ENCODE measurements around the gene HTRA1.
A peak's percentile ranks its signal among the peaks of the same experiment; 100 is the strongest.

The HTRA1 gene

DNA sequence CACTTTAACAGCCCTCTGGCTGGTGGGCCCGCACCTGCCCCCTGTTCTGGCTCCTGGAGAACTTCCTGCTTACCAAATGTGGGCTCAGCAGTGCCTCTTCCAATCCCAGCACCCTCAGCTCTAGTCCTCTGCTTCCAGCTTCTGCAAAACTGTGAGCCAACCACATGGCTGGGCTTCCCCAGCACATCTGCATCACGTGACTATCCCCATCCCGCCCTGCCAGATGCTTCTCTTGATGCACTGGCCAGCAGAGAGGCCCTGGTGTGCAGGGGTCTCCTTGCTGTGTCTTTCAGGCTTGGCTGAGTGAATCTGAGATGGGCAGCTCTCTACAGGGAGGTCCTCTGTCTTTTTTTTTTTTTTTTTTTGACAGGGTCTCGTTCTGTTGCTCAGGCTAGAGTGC lies 55.4 kb downstream of the HTRA1 start:
- TF ChIP-seq, protein P1, sequence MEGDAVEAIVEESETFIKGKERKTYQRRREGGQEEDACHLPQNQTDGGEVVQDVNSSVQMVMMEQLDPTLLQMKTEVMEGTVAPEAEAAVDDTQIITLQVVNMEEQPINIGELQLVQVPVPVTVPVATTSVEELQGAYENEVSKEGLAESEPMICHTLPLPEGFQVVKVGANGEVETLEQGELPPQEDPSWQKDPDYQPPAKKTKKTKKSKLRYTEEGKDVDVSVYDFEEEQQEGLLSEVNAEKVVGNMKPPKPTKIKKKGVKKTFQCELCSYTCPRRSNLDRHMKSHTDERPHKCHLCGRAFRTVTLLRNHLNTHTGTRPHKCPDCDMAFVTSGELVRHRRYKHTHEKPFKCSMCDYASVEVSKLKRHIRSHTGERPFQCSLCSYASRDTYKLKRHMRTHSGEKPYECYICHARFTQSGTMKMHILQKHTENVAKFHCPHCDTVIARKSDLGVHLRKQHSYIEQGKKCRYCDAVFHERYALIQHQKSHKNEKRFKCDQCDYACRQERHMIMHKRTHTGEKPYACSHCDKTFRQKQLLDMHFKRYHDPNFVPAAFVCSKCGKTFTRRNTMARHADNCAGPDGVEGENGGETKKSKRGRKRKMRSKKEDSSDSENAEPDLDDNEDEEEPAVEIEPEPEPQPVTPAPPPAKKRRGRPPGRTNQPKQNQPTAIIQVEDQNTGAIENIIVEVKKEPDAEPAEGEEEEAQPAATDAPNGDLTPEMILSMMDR (IDR thresholded peaks at IDR 0.05; ENCODE audit: low read depth, low read length), result no peak
- H3K4me3 ChIP-seq (ENCODE audit: low read depth, low read length), result no peak overlapping the region

DNA sequence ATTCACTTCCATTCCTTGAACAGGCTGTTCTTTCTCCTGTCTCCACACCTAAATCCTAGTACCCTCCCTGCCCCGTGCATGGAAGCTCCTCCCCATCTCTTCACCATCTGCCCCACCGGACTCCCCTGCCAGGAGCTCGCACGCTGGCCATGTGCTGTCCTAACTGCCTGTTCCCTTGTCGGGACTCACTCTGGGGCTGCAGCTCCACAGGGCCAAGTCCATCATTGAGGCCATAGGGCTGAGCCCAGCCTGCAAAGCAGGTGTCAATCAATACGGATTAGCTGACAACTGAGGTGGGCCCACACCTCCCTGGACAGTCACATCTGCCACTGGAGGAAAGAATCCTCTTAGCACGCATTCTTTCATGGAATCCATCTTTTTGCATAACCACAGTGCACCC lies 57.8 kb downstream of the HTRA1 start:
- TF ChIP-seq, protein P1 (IDR thresholded peaks at IDR 0.05; ENCODE audit: low read depth, low read length), result no peak
- no peak overlapping the region for H3K4me3 ChIP-seq (ENCODE audit: low read depth, low read length)

DNA sequence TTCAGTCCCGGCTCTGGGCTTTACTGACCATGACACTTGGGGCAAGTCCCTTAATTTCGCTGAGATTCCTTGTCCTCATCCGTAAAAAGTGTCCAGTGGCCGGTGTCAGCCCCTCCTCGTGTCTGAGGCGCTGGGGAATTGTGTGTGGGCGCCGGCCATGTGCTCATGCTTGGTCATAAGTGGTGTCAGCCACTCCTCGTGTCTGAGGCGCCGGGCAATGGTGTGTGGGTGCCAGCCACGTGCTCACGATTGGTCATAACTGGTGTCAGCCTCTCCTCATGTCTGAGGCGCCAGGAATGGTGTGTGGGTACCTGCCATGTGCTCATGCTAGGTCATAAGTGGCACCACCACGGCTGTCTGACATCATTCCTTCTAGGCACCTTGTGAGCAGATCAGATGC lies 58.5 kb downstream of the HTRA1 start:
- TF ChIP-seq, protein P1 (IDR thresholded peaks at IDR 0.05; ENCODE audit: low read depth, low read length), result no peak
- H3K4me3 ChIP-seq (ENCODE audit: low read depth, low read length), result no peak overlapping the region

DNA sequence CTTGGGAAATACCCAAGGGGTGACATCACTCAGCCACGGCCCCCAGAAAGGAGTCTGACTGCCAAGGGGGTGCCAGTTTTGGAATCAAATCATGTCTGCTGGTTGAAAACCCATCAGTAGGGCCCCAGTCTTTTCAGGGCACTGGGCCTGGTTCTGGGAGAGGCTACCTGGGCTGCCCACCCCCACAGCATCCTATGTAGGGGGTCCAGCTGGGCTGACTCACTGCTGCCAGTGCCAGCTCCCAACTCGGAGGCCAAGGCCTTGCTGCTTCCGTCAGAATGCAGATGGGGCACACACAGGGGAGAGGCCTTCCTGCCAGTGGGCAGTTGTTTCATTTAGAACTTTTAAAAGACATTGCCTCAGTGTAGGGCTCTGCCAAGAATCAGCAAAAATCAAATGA lies 59.7 kb downstream of the HTRA1 start:
- TF ChIP-seq, protein P1 (IDR thresholded peaks at IDR 0.05; ENCODE audit: low read depth, low read length), result no peak
- H3K4me3 ChIP-seq (ENCODE audit: low read depth, low read length), result no peak overlapping the region

DNA sequence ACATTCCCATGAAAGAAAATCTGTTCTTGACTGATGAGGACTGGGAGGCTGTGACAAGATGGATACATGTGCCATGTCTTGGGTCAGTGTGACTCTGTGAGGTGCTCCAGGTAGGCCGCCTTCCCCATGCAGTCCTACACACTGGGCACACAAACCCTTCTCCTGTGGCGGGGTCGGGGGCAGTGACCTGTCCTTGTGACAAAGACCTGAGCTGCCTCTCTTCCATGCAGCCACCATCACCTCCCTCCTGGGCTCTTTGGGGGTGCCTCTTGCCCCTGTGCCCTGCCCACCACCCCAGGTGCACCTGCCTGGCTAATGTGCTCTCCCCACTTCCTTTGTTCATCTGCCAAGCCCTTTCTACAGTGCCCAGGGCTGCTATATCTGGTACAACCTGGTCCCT lies 63.5 kb downstream of the HTRA1 start:
- TF ChIP-seq, protein P1 (IDR thresholded peaks at IDR 0.05; ENCODE audit: low read depth, low read length), result no peak
- no peak overlapping the region for H3K4me3 ChIP-seq (ENCODE audit: low read depth, low read length)

DNA sequence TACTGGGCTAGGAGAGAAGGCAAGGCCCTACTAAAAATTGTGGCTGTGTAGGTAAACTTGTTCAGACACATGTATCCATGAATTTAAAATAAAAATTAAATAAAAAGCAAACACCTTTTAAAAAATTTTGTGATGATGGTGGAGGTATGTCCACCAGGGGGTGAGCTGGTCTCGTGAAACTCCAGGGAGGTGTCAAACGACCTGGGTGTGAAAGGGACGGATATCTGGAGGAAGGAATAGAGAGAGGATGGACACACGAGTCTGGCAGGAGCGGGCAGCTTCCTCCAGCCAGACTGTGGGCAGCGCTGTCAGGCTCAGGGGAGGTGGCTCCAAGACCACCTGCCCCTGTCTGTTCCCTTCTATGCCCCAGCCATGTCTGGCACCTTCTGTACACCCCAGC lies 64.4 kb downstream of the HTRA1 start:
- TF ChIP-seq, protein P1 (IDR thresholded peaks at IDR 0.05; ENCODE audit: low read depth, low read length), result 0 out of 2 replicates have a peak, but pooled peaks have one; percentile 3

DNA sequence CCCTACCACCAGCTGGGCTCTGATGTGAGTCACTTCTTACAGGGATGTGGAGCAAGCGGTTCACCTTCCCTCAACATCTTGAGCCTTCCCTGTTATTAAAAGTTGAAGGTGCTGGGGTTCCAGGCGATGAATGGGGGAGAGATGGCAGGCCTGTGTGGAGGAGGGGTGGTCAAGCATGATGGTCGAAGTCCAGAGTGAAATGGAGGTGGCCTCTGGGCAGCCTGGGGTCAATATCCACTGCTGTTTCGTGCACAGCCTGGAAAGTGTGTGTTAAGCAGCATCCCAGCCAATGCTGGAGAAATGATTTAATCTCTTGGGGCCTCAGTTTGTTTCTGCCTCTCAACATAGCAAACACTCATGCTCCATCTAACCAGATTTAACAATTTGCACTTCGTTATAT lies 65.5 kb downstream of the HTRA1 start:
- no peak overlapping the region for H3K4me3 ChIP-seq (ENCODE audit: low read depth, low read length)
- TF ChIP-seq, protein P1 (IDR thresholded peaks at IDR 0.05; ENCODE audit: low read depth, low read length), result no peak

More for the DNA sequence above, 64.4 kb downstream of the HTRA1 start:
- no peak overlapping the region for H3K4me3 ChIP-seq (ENCODE audit: low read depth, low read length)
